HCT116 (cell line): ENCODE measurements around the gene PPIL3. TPM values are rescaled to one million over a fixed set of nuclear protein-coding genes. Genes with fewer than 3 reads are reported as not detected.
A peak's percentile ranks its signal among the peaks of the same experiment; 100 is the strongest.

Experiments used
- ATAC-seq: fragments of 200-7000 bp; cut with Tn5 transposase; 2 replicates; pipeline ENCODE4 v1.9.1; 2020; ENCODE audit warnings: mild to moderate bottlenecking, moderate library complexity
- BruUV-seq: library from RNA; stranded (reverse); fragments of 400-500 nt; replicated peaks from 2 replicates; lab custom pipeline; 2021; lab: Mats Ljungman, UMichigan
- CTCF ChIA-PET: fragments of 300-600 bp; sonication (Branson Sonifier 250); formaldehyde crosslinking; loops from one replicate; lab custom pipeline; 2021; ENCODE audit warnings: antibody characterized with exemption; lab: Charles Lee
- POLR2A ChIA-PET: fragments of 300-600, 350-600 bp; sonication (Branson Sonifier 250); formaldehyde crosslinking; loops from one replicate; lab custom pipeline; 2021; ENCODE audit warnings: antibody characterized with exemption; lab: Charles Lee
- RAD21 ChIA-PET, 2 experiments: fragments of 300-600 bp; sonication (Branson Sonifier 250); formaldehyde crosslinking; loops; one replicate each; lab custom pipeline; 2023; ENCODE audit warnings: low total read pairs in 2 of 2; ENCODE audit not compliant: uncharacterized antibody in 2 of 2, unreplicated experiment in 2 of 2, low non-redundant PET in 1 of 2; lab: Charles Lee
- DNase-seq: peaks from one replicate; pipeline ENCODE4 v3.0.0-alpha.2; 2010; ENCODE audit warnings: low read depth, low spot score
- H2AFZ ChIP-seq: fragments of 200-600 bp; shearing (Covaris generic), sonication (generic); 2 replicates; pipeline ENCODE4 v1.6.1; 2017; ENCODE audit warnings: low read depth, mixed run types, mixed read lengths, antibody characterized with exemption, low read length; ENCODE audit not compliant: poor library complexity, severe bottlenecking
- H3K27ac ChIP-seq: 2 replicates; pipeline ENCODE4 v1.5.1; 2012; ENCODE audit warnings: low read depth, low read length
- H3K27me3 ChIP-seq: fragments of 200-600 bp; sonication (generic); 2 replicates; pipeline ENCODE4 v1.6.1; 2016; ENCODE audit warnings: mixed run types, low read length, mixed read lengths; ENCODE audit not compliant: insufficient read depth
- H3K36me3 ChIP-seq, 2 experiments: fragments of 200-500 bp in 1 of 2; fragments of 200-600 bp in 1 of 2; sonication (Bioruptor generic) in 1 of 2; sonication (generic) in 1 of 2; 2 replicates each; pipeline versions ENCODE4 v1.5.1 to v1.6.1; 2014 to 2016; ENCODE audit warnings: low read length in 2 of 2, inconsistent platforms in 1 of 2, mixed read lengths in 1 of 2, mixed run types in 1 of 2; ENCODE audit not compliant: insufficient read depth in 2 of 2, control insufficient read depth in 1 of 2
- H3K4me1 ChIP-seq, 2 experiments: fragments of 200-600 bp in 1 of 2; sonication (generic) in 1 of 2; 2 replicates each; pipeline versions ENCODE4 v1.5.1 to v1.6.1; 2012 to 2017; ENCODE audit warnings: low read length in 2 of 2, inconsistent platforms in 1 of 2, mild to moderate bottlenecking in 1 of 2, mixed read lengths in 1 of 2, mixed run types in 1 of 2, moderate library complexity in 1 of 2; ENCODE audit not compliant: insufficient read depth in 2 of 2, control insufficient read depth in 1 of 2
- H3K4me2 ChIP-seq: fragments of 200-600 bp; sonication (generic); 2 replicates; pipeline ENCODE4 v1.6.1; 2017; ENCODE audit warnings: mixed run types, low read length, mixed read lengths
- H3K4me3 ChIP-seq, 2 experiments: fragments of 200-600 bp in 1 of 2; sonication (generic) in 1 of 2; replicated peaks in 1 of 2; 2 replicates each; pipeline ENCODE4 v1.5.1; 2011 to 2016; ENCODE audit warnings: low read length in 2 of 2, control low read depth in 1 of 2, low read depth in 1 of 2, mild to moderate bottlenecking in 1 of 2, mixed read lengths in 1 of 2, mixed run types in 1 of 2
- H3K79me2 ChIP-seq: fragments of 200-600 bp; sonication (generic); 2 replicates; pipeline ENCODE4 v1.6.1; 2017; ENCODE audit warnings: mild to moderate bottlenecking, mixed run types, low read length, moderate library complexity, mixed read lengths; ENCODE audit not compliant: insufficient read depth
- H3K9ac ChIP-seq: fragments of 200-600 bp; sonication (generic); 2 replicates; pipeline ENCODE4 v1.6.1; 2016; ENCODE audit warnings: low read length, mixed read lengths
- H3K9me2 ChIP-seq: fragments of 200-600 bp; sonication (generic), shearing (Covaris generic); 2 replicates; pipeline ENCODE4 v1.6.1; 2017; ENCODE audit warnings: mixed run types, mild to moderate bottlenecking, moderate library complexity; ENCODE audit not compliant: insufficient read depth
- H3K9me3 ChIP-seq, 2 experiments: fragments of 200-500 bp in 1 of 2; fragments of 200-600 bp in 1 of 2; sonication (Bioruptor generic) in 1 of 2; sonication (generic) in 1 of 2; 2 replicates each; pipeline ENCODE4 v1.6.1; 2014 to 2017; ENCODE audit warnings: low read length in 2 of 2, mixed read lengths in 2 of 2, inconsistent platforms in 1 of 2, low read depth in 1 of 2, mild to moderate bottlenecking in 1 of 2, mixed run types in 1 of 2, moderate library complexity in 1 of 2; ENCODE audit not compliant: control insufficient read depth in 1 of 2, insufficient read depth in 1 of 2
- H4K20me1 ChIP-seq: fragments of 200-600 bp; sonication (generic), shearing (Covaris generic); 2 replicates; pipeline ENCODE4 v1.6.1; 2017; ENCODE audit warnings: mixed run types, mild to moderate bottlenecking, moderate library complexity; ENCODE audit not compliant: insufficient read depth
- CBX3 ChIP-seq: IDR thresholded peaks from 2 replicates; pipeline ENCODE4 v1.6.1; 2012; ENCODE audit warnings: low read depth
- POLR2A ChIP-seq: IDR thresholded peaks from 2 replicates; pipeline ENCODE4 v1.7.0; 2011; ENCODE audit warnings: borderline replicate concordance; ENCODE audit not compliant: insufficient read depth, insufficient read length; ENCODE audit errors: extremely low read depth
- RAD21 ChIP-seq: IDR thresholded peaks from 2 replicates; pipeline ENCODE4 v1.6.1; 2012; ENCODE audit warnings: low read depth, mild to moderate bottlenecking
- SIN3A ChIP-seq: IDR thresholded peaks from 2 replicates; pipeline ENCODE4 v1.6.1; 2012; ENCODE audit warnings: low read depth
- SP1 ChIP-seq: IDR thresholded peaks from 2 replicates; pipeline ENCODE4 v1.6.1; 2012; ENCODE audit warnings: low read depth
- SRF ChIP-seq: IDR thresholded peaks from 2 replicates; pipeline ENCODE4 v1.6.1; 2012; ENCODE audit warnings: low read depth
- YY1 ChIP-seq: IDR thresholded peaks from 2 replicates; pipeline ENCODE4 v1.6.1; 2011; ENCODE audit warnings: low read length, low read depth, moderate library complexity, mild to moderate bottlenecking; ENCODE audit not compliant: insufficient replicate concordance; ENCODE audit errors: extremely low read depth
- ZBTB33 ChIP-seq: IDR thresholded peaks from 2 replicates; pipeline ENCODE4 v1.6.1; 2011; ENCODE audit warnings: mild to moderate bottlenecking, low read length, moderate library complexity; ENCODE audit not compliant: insufficient replicate concordance; ENCODE audit errors: extremely low read depth
- ZFX ChIP-seq: fragments of 450-650 bp; IDR thresholded peaks from 2 replicates; pipeline ENCODE4 v1.6.1; 2017
- intact Hi-C: fragments of 100-400 bp; cut with micrococcal nuclease; formaldehyde crosslinking; loops from 2 replicates; pipeline ENCODE4 v1.10.0; 2022
- total RNA-seq: library from RNA; stranded (reverse); gene quantifications from one replicate; pipeline ENCODE4 v1.2.1, GENCODE V29; 2021; ENCODE audit not compliant: unreplicated experiment
- TF ChIP-seq, protein P1 (sequence below): IDR thresholded peaks from 2 replicates; pipeline ENCODE4 v1.6.1; 2012
- TF ChIP-seq, protein P2 (sequence below), 3 experiments: fragments of 200-600 bp in 1 of 3; sonication (generic) in 1 of 3; IDR thresholded peaks in 2 of 3; conservative IDR thresholded peaks in 1 of 3; 2 replicates each; pipeline ENCODE4 v1.5.1; 2012 to 2017; ENCODE audit warnings: low read depth in 2 of 3, low read length in 2 of 3, antibody characterized with exemption in 1 of 3, borderline replicate concordance in 1 of 3, control low read depth in 1 of 3, mild to moderate bottlenecking in 1 of 3, mixed read lengths in 1 of 3, mixed run types in 1 of 3, moderate library complexity in 1 of 3; ENCODE audit not compliant: insufficient read depth in 1 of 3

Gene PPIL3
- total RNA-seq, 1 experiment from 2014 or later, result 55.9 TPM

DNA sequence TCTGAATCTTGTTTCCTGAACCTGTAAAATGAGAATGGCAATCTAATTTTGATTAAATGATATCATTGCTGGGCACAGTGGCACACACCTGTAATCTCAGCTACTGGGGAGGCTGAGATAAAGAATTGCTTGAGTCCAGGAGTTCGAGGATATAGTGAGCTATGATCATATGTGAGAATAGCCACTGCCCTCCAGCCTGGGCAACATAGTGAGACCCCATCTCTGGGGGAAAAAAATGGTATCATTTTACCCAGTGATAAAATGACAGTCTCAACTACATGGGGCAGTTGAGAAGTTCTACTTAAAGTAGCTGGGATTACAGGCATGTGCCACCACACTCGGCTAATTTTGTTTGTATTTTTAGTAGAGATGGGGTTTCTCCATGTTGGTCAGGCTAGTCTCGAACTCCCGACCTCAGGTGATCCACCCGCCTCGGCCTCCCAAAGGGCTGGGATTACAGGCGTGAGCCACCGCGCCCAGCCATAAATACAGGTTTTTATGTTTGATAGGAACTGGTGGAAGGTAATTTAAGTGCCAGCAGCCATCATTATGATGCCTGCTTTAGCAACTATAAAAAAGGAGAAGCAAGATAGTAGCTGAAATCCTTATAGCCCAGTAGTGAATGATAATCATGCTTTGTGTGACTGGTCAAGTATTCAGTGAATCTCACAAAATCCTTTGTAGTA lies 60.2 kb downstream of the PPIL3 start:
- RAD21 ChIA-PET, result no interaction called here
- Histone ChIP-seq H3K4me2 (no peak overlapping the region), H3K4me3 (no peak overlapping the region), H3K27me3 (no peaks in the 10 kb centered on the region), H3K36me3 (peaks cover 3 to 12% of the 10 kb centered on the region in 2 experiments; a peak in 3 of 4 replicates), H3K4me1 (no peaks in the 10 kb centered on the region)
- no TSS peak for BruUV-seq
- TF ChIP-seq, protein P1, sequence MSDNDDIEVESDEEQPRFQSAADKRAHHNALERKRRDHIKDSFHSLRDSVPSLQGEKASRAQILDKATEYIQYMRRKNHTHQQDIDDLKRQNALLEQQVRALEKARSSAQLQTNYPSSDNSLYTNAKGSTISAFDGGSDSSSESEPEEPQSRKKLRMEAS, result no peak
- no peak for TF ChIP-seq SRF
- TF ChIP-seq, all 23 proteins: peak for 0
- Histone ChIP-seq H4K20me1 (0 out of 2 replicates have a peak, but pooled peaks cover 9% of the 10 kb centered on the region), H3K9me3 (no peaks in the 10 kb centered on the region), H3K27ac (no peak overlapping the region), H3K79me2 (no peaks in the 10 kb centered on the region), H2AFZ (no peak overlapping the region), H3K9me2 (no peaks in the 10 kb centered on the region), H3K9ac (no peak overlapping the region)
- ChIA-PET POLR2A (interaction anchor here (0.6 to 1.9 kb wide), 3 partner anchors 9 to 62 kb away, joined by 4 to 8 read pairs (median 5); no protein-coding TSS in a partner anchor), CTCF (no interaction called here)
- intact Hi-C loops, result no loop called here
- DNase-seq (no peak), ATAC-seq (0 out of 2 replicates have a peak, but pooled peaks have one; percentile 14)

GRCh38 chr2:200828104-200828503 lies 60.8 kb downstream of the PPIL3 start:
- no peak overlapping the region for H2AFZ ChIP-seq
- BruUV-seq, result no TSS peak
- H3K36me3 ChIP-seq, result peaks cover 3 to 13% of the 10 kb centered on the region in 2 experiments; a peak in 3 of 4 replicates
- H3K4me1 ChIP-seq, result no peaks in the 10 kb centered on the region
- H3K9ac ChIP-seq, result no peak overlapping the region
- H3K4me2 ChIP-seq, result no peak overlapping the region
- no peak overlapping the region for H3K27ac ChIP-seq
- intact Hi-C loops, result no loop called here
- H3K9me2 ChIP-seq, result no peaks in the 10 kb centered on the region
- no peak overlapping the region for H3K4me3 ChIP-seq
- ATAC-seq, result no peak
- ChIA-PET POLR2A (interaction anchor here (1.4 to 1.9 kb wide), 2 partner anchors 9 to 62 kb away, joined by 4 to 8 read pairs; no protein-coding TSS in a partner anchor), CTCF (no interaction called here), RAD21 (no interaction called here)
- H3K27me3 ChIP-seq, result no peaks in the 10 kb centered on the region
- no peaks in the 10 kb centered on the region for H3K79me2 ChIP-seq
- DNase-seq, result no peak
- H4K20me1 ChIP-seq, result 0 out of 2 replicates have a peak, but pooled peaks cover 9% of the 10 kb centered on the region
- no peak for TF ChIP-seq SRF
- no peak for TF ChIP-seq YY1
- no peak for TF ChIP-seq CBX3
- TF ChIP-seq, protein P1, result no peak
- TF ChIP-seq SP1, result no peak
- no peak for TF ChIP-seq ZBTB33
- TF ChIP-seq, protein P2, sequence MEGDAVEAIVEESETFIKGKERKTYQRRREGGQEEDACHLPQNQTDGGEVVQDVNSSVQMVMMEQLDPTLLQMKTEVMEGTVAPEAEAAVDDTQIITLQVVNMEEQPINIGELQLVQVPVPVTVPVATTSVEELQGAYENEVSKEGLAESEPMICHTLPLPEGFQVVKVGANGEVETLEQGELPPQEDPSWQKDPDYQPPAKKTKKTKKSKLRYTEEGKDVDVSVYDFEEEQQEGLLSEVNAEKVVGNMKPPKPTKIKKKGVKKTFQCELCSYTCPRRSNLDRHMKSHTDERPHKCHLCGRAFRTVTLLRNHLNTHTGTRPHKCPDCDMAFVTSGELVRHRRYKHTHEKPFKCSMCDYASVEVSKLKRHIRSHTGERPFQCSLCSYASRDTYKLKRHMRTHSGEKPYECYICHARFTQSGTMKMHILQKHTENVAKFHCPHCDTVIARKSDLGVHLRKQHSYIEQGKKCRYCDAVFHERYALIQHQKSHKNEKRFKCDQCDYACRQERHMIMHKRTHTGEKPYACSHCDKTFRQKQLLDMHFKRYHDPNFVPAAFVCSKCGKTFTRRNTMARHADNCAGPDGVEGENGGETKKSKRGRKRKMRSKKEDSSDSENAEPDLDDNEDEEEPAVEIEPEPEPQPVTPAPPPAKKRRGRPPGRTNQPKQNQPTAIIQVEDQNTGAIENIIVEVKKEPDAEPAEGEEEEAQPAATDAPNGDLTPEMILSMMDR (IDR thresholded peaks at IDR 0.05 in 2 of 3, conservative IDR thresholded peaks at IDR 0.05 in 1 of 3; ENCODE audit: borderline replicate concordance in 1 of 3, insufficient read depth in 1 of 3, low read depth in 2 of 3, low read length in 2 of 3), result no peak
- no peak for TF ChIP-seq SIN3A
- no peak for TF ChIP-seq ZFX
- TF ChIP-seq POLR2A, result no peak
- TF ChIP-seq RAD21, result no peak
- H3K9me3 ChIP-seq, result no peaks in the 10 kb centered on the region
